H7 (cell line): ENCODE data around the gene ARSG. TPM values are rescaled to one million over a fixed set of nuclear protein-coding genes. Genes with fewer than 3 reads are reported as not detected.
"Not testable (repeated sequence)": the region's sequence is repeated elsewhere in the genome, so short reads cannot be mapped to it uniquely, and the experiment has no call there.

Source experiments
- DNase-seq: peaks from one replicate; pipeline ENCODE4 v3.0.0; 2012
- H3K27me3 ChIP-seq: 2 replicates; pipeline ENCODE4 v1.6.0; 2011; ENCODE audit warnings: mild to moderate bottlenecking, low read length; ENCODE audit not compliant: control insufficient read depth, insufficient read depth
- H3K36me3 ChIP-seq: replicated peaks from 2 replicates; pipeline ENCODE4 v1.5.1; 2011; ENCODE audit warnings: low read length; ENCODE audit not compliant: control insufficient read depth, insufficient read depth
- H3K4me3 ChIP-seq: 2 replicates; pipeline ENCODE4 v1.5.1; 2011; ENCODE audit warnings: low read depth, mild to moderate bottlenecking, control low read depth, low read length, moderate library complexity; ENCODE audit not compliant: insufficient read depth
- total RNA-seq: library from RNA; depleted of rRNA; stranded (reverse); fragments of >200 nt; shearing (Covaris generic); gene quantifications from 2 replicates; pipeline ENCODE4 v1.2.3, GENCODE V29; 2014

The ARSG gene
- total RNA-seq, 1 experiment from 2014 or later: 15.7 TPM

DNA sequence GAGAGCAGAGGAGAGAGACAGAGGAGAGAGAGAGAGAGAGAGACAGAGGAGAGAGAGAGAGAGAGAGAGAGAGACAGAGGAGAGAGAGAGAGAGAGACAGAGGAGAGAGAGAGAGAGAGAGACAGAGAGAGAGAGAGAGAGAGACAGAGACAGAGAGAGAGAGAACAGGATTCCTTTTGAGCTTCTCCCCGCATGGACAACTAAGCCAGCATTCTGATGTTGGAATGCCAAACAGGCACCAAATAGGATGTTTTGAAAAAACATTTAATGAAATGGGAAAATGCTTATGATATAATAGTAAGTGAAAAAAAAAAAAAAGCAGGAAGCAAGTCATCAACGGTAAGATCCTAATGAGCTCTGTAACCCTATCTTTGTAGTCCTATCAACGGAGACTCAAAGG is 60.7 kb downstream of the ARSG start:
- H3K4me3 ChIP-seq: no peak overlapping the region
- no peaks in the 10 kb centered on the region for H3K36me3 ChIP-seq
- no peak for DNase-seq
- H3K27me3 ChIP-seq: no peaks in the 10 kb centered on the region

DNA sequence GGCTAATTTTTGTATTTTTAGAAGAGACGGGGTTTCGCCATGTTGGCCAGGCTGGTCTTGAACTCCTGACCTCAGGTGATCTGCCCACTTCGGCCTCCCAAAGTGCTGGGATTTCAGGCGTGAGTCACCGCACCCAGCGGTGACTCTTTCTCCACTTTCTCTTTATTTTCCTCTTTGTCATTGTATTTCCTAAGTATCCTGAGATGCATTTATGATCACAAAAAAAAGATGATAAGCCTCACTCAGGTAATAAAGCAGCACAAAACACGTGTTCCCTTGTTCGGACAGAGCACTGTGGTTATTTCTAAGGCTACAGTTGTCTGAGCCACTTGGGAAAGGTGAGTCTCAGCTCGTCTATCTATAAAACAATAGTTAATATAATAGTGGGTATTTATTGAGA is 61.4 kb downstream of the ARSG start:
- DNase-seq, H3K36me3 ChIP-seq, H3K27me3 ChIP-seq, H3K4me3 ChIP-seq: not testable (repeated sequence)

DNA sequence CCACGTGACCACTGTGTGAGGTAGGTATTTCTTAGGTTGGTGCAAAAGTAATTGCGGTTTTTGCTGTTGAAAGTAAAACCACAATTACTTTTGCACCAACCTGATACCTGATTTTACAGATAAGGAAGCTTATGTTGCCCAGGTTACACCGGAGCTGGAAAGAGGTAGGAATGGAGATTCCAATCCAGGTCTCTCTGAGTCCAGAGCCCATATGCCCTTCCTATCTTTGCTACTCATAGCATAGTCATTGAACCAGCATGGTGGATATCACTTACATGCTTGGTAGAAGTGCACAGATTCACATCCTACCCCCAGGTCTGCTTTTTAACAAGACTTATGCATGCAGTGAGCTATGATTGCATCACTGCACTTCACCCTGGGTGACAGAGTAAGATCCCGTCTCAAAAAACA is 61.8 kb downstream of the ARSG start:
- DNase-seq: no peak
- no peaks in the 10 kb centered on the region for H3K27me3 ChIP-seq
- no peak overlapping the region for H3K4me3 ChIP-seq
- no peaks in the 10 kb centered on the region for H3K36me3 ChIP-seq

DNA sequence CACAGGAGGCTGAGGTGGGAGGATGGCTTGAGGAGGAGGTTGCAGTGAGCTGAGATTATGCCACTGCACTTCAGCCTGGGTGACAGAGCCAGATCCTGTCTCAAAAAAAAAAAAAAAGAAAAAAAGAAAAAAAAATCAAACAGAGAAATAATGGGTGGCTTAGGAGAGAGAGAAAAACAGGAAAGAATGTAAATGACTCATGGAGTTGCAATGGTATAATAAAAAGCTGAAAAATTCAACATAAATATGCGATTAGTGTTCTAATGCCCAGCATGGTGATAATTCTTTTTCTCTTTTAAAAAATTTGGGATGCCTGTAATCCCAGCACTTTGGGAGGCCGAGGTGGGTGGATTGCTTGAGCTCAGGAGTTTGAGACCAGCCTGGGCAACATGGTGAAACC is 63.0 kb downstream of the ARSG start:
- not testable (repeated sequence) for DNase-seq

DNA sequence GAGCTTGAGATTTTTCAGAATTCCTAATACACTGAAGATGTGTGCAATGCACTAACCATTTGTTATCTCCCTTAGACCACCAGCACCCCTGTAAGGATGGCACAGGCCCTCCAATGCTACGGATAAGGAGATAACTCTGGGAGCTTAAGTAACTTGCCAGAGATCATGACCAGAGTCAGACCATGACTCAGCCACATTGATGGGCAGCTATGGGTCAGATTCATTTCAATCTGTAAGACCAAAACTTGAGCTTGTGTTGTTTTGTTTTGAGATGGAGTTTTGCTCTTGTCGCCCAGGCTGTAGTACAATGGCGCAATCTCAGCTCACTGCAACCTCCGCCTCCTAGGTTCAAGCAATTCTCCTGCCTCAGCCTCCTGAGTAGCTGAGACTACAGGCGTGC is 63.8 kb downstream of the ARSG start:
- H3K27me3 ChIP-seq, DNase-seq, H3K36me3 ChIP-seq, H3K4me3 ChIP-seq: not testable (repeated sequence)

More for the DNA sequence above, 63.0 kb downstream of the ARSG start:
- not testable (repeated sequence) for H3K4me3 ChIP-seq, H3K27me3 ChIP-seq, H3K36me3 ChIP-seq

DNA sequence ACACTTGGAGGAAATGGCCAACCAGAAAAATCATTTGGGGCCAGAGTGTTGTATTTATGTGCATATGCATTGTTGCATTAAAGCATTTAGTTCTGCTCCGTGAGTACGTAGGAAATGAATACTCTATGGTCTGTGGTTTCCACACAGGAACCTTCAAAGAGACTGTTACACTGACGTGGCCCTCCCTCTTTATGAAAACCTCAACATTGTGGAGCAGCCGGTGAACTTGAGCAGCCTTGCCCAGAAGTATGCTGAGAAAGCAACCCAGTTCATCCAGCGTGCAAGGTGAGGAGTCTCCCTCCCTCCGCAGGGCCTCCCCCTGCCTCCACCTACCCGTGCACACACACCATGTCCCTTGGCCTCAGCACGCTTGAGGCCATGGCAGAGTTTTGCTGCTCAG is 65.2 kb downstream of the ARSG start:
- no peak for DNase-seq
- H3K27me3 ChIP-seq: no peaks in the 10 kb centered on the region
- H3K36me3 ChIP-seq: no peaks in the 10 kb centered on the region
- H3K4me3 ChIP-seq: no peak overlapping the region

DNA sequence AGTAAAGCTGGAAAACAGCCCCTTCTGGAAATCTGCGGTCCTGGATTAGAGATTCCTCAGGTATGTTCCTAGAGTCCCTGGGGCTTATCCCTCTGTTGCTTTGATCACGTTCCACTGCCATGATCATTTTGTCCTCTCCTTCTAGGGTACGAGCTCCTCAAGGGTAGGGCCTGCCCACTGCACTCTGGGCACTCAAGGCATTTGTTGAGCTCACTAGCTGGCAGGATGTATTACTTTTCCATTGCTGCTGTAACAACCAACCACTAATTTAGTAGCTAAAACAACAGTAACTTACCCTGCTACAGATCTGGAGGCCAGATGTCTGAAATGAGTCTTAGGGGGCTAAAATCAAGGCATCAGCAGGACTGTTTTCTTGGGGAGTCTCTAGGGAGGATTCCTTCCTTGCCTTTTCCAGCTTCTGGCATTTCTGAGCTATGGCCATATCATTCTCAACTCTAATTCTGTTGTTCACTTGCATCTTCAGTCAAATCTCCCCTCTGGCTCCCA is 65.7 kb downstream of the ARSG start:
- H3K36me3 ChIP-seq: no peaks in the 10 kb centered on the region
- DNase-seq: no peak
- H3K4me3 ChIP-seq: no peak overlapping the region
- no peaks in the 10 kb centered on the region for H3K27me3 ChIP-seq

DNA sequence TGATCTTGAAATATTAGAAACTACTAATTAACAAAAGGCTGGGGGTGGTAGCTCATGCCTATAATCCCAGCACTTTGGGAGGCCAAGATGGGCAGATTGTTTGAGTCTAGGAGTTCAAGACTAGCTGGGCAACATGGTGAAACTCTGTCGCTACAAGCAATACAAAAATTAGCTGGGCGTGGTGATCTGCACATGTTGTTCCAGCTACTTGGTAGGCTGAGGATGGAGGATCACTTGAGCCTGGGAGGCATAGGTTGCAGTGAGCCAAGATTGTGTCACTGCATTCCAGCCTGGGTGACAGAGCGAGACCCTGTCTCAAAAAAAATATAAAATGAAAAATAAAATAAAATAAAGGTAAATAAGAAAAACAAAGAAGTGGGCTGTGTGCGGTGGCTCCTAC is 66.6 kb downstream of the ARSG start:
- no peak for DNase-seq
- Histone ChIP-seq H3K27me3 (no peaks in the 10 kb centered on the region), H3K4me3 (no peak overlapping the region), H3K36me3 (no peaks in the 10 kb centered on the region)

DNA sequence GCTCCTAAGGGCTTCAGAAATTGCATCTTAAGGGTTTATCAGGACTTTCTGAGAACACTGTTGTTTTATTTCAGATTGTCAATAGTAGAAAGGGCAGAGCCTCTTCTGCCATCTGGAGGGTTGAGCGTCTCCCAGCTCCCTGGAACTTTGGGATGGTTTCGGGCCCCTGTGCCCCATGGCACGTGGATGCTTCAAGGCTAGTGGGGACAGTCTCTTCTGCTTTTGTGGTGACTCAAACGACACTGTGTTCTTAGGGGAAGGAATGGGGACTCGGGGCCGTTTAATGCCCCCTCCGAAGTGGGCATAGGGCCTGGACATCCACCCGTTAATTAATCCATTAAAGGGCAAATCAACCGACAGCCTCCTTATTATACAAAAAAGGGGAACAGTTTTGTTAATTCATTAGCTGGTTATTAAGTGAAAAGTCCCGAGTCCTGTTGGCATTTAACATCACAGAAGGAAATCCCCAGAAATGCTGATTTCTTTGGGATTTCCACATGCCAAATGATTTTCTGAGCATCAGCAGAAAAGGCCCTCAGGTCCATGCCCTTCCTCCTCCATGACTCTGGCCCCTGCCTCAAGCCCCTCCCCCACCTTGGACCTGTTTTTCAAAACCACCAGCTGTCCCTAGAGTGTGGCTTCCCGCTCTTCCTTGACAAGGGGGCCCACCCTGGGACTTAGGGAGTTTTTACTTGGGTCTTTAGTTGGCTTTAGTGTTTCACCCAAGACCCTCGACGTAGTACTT is 68.7 kb downstream of the ARSG start:
- DNase-seq: peak; percentile 56
- Histone ChIP-seq H3K27me3 (no peaks in the 10 kb centered on the region), H3K4me3 (no peak overlapping the region), H3K36me3 (no peaks in the 10 kb centered on the region)

DNA sequence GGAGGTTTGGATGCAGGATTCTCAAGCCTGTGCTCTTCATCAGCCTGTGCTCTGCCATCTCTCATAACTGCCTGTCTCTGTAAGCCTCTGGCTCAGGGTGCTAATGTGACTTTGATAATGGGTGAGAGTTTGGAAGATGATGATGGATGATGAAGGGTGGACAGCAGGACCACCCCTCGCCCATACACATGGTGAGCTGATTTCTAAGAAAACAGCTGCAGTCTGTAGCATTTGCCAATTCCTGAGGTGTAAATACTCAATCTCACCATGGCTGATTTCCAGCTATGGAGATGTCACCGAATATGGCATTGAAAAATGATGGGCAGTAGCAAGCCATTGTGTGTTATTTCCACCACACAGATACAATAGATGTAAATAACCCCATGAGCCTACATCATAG is 74.2 kb downstream of the ARSG start:
- no peak for DNase-seq
- no peaks in the 10 kb centered on the region for H3K27me3 ChIP-seq
- no peaks in the 10 kb centered on the region for H3K36me3 ChIP-seq
- H3K4me3 ChIP-seq: no peak overlapping the region

DNA sequence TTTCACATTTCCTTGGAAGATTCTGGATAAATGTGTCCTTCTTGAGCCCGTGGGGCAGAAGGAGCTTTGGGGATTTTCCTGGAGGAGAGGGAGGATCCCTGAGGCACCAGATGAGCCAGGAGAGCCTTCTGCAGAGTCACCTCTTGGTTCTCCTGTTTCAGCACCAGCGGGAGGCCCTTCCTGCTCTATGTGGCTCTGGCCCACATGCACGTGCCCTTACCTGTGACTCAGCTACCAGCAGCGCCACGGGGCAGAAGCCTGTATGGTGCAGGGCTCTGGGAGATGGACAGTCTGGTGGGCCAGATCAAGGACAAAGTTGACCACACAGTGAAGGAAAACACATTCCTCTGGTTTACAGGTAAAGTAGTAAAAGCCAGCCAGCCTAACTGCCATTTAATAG is 77.1 kb downstream of the ARSG start:
- no peaks in the 10 kb centered on the region for H3K36me3 ChIP-seq
- H3K4me3 ChIP-seq: no peak overlapping the region
- DNase-seq: no peak
- no peaks in the 10 kb centered on the region for H3K27me3 ChIP-seq

DNA sequence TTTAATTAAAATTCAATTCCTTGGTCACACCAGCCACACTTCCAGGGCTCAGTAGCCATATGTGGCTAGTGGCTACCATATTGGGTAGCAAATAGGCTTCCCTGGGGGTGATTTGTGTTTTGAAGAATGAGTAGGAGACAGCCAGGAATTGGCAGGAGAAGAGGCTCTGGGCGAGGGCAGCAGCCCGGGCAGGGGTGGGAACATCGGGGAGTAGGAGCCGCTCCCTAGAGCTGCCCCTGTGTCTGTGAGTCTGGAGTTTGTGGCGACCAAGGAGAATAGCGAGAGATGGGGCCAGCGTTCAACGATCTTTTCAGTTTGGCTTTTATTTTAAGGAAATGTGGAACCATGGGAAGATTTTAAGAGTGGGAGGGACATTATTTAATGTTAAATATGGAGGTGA is 84.3 kb downstream of the ARSG start:
- no peaks in the 10 kb centered on the region for H3K36me3 ChIP-seq
- no peak for DNase-seq
- H3K4me3 ChIP-seq: no peak overlapping the region
- no peaks in the 10 kb centered on the region for H3K27me3 ChIP-seq

DNA sequence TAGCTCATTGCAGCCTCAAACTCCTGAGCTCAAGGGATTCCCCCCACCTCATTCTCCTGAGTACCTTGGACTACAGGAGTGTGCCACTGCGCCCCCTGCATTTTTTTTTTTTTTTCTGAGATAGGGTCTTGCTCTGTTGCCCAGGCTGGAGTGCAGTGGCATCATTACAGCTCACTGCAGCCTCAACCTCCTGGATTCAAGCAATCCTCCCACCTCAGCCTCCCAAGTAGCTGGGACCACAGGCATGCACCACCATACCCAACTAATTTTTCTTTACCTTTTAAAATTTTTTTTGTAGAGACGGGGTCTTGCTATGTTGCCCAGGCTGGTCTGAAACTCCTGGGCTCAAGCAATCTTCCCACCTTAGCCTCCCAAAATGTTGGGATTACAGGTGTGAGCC is 84.9 kb downstream of the ARSG start:
- not testable (repeated sequence) for DNase-seq, H3K27me3 ChIP-seq, H3K36me3 ChIP-seq, H3K4me3 ChIP-seq

DNA sequence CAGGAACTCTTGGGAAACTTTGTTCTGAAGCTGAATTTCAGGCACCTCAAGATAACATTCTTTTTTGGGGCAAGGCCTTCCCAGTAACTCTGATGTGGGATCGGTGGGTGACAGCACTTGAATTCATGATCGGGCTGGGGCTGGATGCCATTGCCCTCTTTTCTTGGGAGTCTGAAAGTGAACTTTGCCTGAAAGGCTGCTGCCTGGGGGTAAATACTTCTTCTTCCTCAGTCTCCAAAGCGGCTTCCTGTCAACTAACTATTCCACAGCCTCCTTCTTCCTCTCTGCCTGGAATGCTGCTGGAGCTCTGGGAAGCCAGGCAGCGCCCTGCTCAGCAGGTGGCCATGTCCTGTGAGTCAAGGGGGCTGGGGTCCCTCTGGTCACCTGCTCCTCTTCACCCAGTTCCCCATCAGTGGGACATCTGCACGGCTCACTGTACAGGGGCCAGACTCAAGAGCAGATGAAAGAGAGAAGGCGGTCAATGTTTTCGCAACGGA is 86.5 kb downstream of the ARSG start:
- Histone ChIP-seq H3K36me3 (no peaks in the 10 kb centered on the region), H3K27me3 (no peaks in the 10 kb centered on the region), H3K4me3 (no peak overlapping the region)
- DNase-seq: no peak

DNA sequence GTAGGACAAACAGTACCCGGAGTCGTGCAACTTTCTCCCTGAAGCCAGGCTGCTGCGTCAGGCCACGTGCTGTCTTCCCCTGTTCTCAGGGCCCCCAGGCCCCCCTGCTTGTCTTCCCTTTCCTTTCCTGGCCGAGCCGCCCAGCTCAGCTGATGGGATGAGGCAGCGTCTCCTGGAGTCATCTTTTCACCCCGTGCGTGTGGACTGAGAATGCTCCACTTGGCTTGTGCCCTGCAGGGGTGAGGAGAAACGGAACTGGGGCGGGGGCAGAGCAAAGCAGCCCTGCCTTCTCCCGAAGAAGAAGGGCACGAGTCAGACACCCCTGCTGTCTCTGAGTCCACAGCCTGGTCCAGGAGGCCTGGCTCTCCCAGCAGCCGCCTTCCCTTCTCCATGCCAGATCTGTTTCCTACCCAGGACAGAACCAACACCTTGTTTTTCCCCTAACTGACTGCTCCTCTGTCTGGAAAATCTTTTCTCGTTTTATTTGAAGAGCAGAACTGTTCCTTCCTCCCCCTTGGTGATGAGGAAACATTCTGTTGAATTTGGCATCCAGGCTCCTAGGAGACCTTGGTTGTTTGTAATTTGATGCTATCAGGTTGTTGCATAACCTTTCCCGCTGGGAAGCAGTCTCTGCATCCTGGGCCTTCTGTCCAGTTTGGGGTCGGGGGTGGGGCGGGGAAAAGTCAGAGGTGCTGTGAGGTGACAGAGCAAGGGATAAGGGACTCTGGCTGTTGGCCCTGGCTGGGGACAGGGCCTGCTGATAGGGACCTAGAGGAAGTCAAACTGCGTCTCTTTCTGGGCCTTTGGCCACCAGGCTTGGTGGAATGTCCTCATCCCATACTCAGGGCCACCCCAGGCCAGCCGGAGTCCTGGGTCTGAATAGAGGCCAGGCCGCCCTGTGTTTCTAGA is 87.2 kb downstream of the ARSG start:
- H3K27me3 ChIP-seq: no peaks in the 10 kb centered on the region
- no peak overlapping the region for H3K4me3 ChIP-seq
- DNase-seq: peak; percentile 66
- H3K36me3 ChIP-seq: no peaks in the 10 kb centered on the region
